Brain pericyte (primary cell): Measurements from ENCODE around the gene GPX7.

Source experiments
- DNase-seq: peaks from one replicate; pipeline ENCODE4 v3.0.0-alpha.2; 2012; ENCODE audit warnings: low read depth, low spot score

GPX7 gene

GRCh38 chr1:52629325-52629643, 27.1 kb downstream of the GPX7 start:
- DNase-seq, result no peak

GRCh38 chr1:52629667-52630066, 27.5 kb downstream of the GPX7 start:
- no peak for DNase-seq

GRCh38 chr1:52631759-52632331, 29.7 kb downstream of the GPX7 start:
- DNase-seq, result no peak

DNA sequence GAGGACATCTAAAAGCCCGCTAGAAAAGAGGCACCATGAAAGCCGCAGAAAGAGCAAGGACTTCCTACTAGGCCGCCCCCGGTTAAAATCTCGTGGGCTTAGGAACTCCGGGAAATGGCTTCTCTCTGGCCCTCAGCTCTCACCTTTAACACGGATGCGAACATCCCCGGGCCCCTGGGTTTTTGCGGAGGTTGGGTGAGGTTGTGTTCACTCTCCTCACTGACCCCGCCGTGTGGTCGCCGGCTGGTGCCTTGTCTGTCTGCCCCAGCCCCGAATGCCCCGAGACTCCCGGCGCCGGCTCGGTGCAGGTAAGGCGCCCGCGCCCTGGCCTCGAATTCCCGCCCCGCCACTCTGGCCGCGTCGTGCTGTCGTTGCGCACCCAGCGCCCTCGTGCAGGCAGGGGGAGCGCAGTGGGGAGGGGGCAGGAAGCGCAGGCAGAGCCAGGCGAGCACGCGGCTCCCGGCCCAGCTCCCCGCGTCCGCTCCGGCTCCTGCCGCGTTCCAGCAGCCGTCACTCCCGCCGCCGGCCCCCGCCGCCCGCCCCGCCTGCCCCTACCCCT, 30.6 kb downstream of the GPX7 start, which contains the start of gene SHISAL2A:
TSS of gene SHISAL2A (plus strand) at position 437 of the 559 bp plus-strand sequence. CDS start 326 bp downstream, outside the sequence.
- no peak for DNase-seq

DNA sequence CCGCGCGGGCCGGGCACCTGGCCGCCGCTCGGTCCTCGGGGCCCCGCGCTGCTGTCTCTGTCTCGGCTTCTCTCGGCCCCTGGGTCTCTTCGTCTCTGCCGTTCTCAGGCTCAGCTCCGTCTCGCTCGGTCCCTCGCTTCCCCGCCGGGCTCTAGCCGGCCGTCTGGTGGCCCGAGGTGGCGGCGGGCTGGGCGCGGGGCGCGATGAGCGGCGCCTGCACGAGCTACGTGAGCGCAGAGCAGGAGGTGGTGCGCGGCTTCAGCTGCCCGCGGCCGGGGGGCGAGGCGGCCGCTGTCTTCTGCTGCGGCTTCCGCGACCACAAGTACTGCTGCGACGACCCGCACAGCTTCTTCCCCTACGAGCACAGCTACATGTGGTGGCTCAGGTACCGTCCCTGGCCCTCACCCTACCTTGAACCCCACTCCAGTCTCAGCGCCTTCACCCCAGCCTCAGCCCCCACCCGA, 31.2 kb downstream of the GPX7 start:
- DNase-seq, result no peak

DNA sequence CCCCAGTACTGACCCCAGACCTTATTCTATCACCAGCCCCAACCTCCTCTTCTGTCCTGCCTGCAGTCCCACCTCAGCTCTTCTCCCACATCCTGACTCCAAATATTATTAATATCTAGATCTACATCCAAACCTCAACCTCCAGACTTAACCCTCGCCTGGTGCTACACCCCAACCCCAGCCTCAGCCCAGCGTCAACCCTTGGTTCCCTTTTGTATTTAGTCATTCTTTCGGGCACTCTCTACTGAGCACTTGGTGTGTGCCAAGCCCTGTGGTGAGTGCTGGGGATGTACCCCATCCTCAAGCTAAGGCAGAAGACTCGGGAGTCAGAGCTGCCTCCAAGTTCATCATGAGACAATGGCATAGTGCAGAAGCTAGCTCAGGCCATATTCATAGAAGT, 31.9 kb downstream of the GPX7 start:
- no peak for DNase-seq

DNA sequence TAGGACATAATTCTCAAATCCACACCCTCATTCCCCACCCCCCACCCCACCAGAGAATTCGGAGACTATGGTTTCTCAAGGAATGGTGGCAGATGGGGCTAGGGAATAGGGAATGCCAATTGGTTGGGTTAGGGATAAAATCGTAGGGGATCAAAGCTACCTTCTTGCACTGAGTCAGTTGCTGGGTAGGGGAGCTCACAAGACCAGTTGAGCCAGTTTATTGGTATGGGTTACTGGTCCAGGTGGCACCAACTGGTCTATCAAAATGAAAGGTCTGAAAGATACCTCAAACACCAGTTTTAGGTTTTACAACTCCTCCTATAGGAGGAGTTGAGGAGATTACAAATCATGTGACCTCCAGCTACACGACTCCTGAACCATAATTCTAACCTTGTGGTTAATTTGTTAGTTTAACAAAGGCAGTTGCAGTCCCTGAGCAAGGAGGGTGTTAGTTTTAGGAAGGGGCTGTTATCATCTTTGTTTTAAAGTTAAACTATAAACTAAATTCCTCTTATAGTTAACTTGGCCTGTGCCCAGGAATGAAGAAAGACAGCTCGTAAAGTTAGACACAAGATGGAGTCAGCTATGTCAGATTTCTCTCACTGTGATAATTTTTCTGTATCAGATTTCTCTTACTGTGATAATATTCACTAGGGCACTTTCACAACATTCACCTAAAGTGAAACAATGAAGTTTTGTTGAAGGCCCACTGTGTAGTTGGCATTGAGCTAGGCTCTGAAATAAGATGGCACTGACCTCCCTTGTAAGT, 33.3 kb downstream of the GPX7 start:
- DNase-seq, result no peak

DNA sequence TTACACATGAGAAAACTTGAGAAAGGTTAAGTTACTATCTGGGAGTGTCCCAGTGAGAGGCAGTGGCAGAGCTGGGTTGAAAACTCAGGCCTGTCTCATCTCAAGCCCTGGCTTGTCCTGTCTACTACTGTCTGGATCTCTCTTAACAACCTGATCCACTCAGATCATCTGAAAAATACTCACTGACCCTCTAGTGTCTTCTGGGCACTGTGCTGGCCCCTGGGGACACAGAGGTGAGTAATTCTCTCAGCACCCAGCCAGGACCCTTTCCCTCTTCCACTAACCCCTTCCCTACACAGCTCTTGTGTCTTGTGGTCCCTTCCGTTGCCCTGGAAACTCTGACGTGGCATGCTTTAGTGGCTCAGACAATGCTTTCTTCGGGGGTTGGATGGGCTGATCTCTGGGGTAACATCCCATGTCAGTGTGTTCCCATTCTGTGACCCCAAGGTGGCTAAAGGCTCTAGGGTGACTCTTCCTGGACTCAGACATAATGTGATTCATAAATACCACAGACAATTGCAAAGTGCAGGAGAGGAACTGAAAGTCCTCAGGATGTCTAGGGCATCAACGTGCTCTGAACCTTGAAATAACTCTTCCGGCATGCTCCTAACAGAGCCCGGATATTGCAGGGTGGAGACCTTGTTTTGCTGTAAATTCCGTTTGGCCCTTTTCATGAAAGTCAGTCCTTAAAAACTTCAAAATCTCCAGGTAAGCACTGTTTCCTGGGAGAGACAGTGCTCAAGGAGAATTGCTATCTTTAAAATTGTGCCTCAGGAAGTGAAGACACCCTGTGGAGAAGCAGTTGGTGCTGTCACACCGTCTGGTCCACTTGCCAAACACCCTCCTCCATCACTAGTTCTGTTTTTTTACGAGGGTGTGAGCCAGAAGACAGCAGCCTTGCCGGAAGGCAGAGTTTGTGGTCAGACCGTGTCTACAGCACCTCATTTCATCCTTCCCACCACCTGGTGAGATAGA, 34.8 kb downstream of the GPX7 start:
- no peak for DNase-seq

GRCh38 chr1:52637946-52638345, 35.8 kb downstream of the GPX7 start:
- DNase-seq, result no peak

DNA sequence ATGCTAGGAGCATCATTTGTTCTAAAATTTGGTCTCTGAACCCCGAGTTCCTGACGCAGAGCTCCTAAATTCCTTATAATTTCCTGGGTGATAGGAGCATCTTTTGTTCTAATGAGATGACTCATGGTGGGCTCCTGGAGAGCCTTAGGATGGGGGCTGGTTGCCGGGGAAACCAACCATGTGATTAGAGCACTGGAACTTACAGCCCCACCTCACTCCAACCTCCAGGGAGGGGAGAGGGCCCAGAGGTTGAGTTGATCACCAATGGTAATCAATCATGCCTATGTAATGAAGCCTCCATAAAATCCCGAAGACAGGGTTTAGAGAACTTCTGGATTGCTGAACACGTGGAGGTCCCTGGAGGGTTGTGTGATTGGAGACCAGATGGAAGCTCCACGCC, 38.5 kb downstream of the GPX7 start:
- DNase-seq, result no peak

DNA sequence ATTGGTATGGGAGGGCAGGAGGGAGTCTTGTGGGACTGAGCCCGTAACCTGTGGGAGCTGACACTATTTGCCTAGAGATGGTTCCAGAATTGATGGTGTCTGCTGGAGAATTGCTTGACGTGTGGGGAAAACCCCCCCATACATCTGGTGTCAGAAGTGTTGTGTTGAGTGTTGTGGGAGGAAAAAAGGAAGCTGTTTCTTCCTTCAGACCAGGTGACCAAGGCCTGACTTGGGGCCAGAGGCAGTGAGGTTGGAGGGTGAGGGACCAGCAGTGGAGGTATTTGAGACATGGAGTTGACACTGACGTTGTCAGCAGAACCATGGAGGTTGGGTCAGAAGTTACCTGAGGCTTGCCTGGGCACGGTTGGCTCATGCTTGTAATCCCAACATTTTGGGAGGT, 39.1 kb downstream of the GPX7 start:
- DNase-seq, result no peak

GRCh38 chr1:52645261-52645660, 43.1 kb downstream of the GPX7 start:
- DNase-seq, result no peak

DNA sequence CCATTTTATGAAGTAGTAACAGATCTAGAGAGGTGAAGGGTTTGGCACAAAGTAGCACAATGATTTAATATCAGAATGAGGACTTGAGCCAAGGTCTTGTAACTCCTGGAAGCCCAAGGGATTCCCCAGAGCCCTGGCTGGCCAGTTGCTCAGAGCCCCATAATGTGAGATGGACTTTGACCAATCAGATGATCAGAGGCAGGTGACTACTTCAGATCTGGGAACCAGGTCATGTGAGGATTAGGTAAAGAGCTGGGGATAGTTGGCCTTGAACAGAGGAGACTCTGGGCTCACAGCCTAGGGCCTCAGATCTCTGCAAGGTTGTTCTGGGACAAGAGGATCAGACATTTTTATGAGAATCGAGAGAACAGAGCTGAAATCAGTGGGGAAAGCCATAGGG, 49.7 kb downstream of the GPX7 start:
- no peak for DNase-seq

- DNase-seq, result no peak
Observed at GRCh38 chr1:52653207-52653849, 51.2 kb downstream of the GPX7 start.

- DNase-seq, result no peak
Observed at GRCh38 chr1:52654063-52654462, 51.9 kb downstream of the GPX7 start.

GRCh38 chr1:52657702-52658101, 55.5 kb downstream of the GPX7 start:
- DNase-seq, result no peak
